ENCODE measurements around the gene AIG1.

AIG1 gene

DNA sequence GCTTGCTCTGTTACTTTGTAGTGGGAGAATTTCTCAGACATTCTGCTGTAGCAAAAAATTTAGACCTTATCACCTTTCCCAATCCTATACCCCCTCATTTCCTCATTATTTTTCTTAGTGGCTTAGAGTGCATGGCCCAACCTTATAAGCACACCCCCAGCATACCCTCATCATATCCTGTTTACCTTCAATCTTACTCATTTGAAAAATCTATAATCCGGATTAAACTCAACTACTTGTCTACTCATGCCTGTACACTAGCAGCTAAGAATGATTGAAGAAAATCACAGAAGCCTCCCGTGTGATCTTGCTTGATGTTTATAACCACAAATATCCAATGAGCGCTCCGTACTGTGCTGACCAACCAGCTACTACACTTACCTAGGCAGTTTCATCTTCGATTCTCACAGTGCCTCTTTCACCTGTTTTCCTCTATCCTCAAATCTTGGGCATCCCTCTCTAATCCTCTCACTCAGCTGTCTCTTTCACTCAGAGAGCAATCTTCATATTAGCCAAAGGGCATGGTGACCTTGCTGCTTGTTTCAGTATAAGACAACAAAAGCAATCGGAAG, 36.6 kb downstream of the AIG1 start:
- DNase-seq (ENCODE audit: low read depth), result no peak

DNA sequence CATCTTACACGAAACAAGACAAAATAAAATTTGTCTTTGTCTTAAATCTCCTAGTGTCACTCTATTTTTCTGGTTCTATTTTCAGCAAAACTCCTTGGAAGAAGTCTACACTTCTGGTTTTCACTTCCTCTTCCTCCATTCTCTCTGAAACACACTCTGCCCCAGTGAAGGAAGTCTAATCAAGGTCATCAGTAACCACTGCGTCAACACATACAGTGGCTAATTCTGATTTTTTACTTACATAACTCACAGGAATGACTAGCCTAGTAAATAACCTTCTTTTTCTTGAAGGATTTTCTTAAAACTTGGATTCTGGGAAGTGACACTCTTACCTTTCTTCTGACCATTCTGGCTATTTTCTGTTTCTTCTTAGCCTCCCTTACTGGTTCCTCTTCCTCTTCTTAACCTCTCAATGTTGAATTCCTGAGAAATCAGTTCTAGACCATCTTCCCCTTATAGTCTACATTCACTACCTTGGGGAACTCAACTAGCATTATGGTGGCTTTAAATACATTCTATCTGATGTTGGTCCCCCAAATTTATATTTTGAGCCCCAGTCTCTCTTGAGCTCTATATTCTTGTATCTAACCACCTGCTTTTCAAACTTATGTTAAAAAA, 37.5 kb downstream of the AIG1 start:
- DNase-seq (ENCODE audit: low read depth), result no peak

DNA sequence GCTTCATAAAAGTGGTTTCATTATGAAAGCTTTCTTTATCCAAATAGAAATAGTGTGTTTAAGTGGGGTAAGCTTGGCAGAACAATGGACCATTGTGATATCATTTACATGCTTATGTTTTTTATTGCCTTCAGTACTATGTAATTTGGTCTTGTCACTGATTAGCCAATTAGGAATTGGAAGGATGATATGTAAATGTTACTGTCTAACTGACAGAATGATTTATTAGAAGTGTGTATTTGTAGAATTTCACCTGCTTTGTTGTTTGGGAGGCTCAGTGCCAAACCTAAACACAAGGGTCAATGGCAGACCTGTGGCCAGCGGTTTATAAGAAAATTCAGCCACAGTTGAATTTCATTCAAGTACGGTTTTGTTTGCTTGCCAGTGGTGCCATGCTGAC, 39.0 kb downstream of the AIG1 start:
- no peak for DNase-seq (ENCODE audit: low read depth)

DNA sequence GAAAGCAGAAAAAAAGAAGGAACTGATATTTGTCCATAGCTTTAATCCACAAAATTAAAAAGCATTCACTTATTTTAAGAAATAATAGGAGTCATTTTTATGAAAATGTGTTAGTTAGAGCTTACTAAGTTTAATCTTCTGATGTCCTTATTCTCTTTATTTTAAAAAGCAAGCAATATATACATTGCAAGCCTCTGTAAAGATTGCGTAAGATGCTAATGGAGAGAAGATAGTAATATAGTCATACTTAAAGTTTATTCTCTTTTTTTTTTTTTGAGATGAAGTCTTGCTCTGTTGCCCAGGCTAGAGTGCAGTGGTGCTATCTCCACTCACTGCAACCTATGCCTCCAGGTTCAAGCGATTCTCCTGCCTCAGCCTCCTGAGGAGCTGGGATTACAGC, 39.7 kb downstream of the AIG1 start:
- DNase-seq (ENCODE audit: low read depth), result no peak

DNA sequence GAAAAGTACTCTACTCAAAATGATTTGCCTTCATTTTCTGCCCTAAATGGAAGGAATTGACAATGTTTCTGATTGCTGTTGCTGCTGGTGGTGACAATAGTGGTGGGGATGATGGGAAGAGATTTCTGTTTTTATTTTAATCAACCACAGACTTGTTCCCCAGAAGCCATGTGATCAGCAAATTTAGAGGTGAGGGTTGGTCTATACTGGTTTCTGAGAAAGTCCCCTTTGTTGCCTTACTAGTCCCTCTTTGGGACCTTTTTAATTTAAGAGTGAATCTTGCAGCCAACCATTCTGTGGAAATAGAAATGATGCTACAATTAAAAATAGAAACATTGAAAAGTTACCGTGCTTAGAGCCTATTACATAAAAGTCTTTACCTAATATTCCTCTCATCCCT, 43.2 kb downstream of the AIG1 start:
- no peak for DNase-seq (ENCODE audit: low read depth)

DNA sequence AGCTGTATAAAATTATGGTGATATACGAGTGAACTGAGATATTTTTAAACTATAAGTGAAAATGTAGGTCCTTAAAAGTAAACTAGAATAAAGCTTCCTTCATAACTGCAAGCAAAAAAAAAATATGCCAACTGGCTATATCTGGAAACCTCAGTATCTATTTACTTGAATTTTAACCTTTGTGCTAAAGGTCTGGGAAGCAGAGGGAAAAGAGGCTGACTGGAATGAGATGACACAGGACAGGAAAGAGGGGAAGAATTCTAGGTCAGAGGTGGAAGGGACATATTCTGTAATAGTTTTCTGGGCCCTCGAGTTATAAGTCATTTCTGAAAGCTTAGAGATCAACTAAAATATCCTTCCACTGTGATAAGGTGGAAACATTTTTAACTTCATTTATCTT, 46.8 kb downstream of the AIG1 start:
- no peak for DNase-seq (ENCODE audit: low read depth)

DNA sequence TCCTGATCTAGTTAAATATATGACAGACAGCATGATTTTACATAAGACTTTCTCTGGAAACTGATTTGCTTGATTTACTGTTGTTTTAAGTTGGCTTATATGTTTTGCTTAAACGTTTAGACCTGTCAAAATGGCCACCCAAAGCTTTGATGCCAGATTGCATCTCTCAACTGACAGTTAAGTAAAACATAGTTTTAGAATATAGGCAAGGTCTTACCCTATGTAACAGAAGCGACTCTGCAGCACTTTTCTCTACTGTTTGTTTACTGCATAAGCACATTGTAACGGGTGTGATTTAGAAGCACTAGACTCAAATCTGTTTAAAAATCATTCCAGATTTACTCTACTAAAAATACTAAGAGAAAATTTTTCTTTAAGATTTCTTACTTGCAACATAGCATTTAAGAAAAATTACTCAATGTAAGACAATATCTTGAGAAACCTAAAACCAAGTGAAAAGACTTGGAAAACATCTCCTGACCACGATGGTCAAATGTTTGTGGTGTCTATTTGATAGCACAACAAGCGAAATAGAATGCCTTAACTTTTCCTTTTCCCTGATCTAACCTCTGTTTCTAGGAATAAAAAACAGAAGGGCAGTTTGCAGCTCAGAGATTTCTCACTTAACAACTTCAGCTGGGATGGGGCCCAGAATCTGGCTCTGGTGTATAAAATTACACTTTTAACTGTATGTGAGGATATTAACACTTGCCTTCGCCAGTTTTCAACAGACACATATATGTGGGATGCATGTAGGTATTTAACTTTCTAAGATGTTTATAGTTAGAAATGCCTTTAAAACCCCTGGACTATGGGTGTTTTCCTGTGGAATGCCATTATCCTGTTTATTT, 47.4 kb downstream of the AIG1 start:
- no peak for DNase-seq (ENCODE audit: low read depth)

DNA sequence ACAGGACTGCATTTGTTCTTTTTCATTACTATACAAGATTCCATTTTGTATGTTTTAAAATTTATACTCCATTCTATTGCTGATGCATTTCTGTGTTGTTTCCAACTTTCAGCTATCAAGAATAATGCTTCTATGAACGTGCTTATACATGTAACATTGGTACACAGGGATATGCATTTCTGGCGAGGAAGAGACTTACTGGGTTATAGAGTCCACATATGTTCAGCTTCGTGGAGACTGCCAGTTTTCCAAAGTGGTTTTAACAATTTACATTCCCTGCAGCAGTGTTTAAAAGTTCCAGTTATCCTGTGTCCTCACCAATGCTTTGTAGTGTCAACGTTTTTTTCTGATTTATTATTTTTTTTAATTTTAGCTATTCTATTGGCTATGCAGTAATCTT, 48.5 kb downstream of the AIG1 start:
- no peak for DNase-seq (ENCODE audit: low read depth)

DNA sequence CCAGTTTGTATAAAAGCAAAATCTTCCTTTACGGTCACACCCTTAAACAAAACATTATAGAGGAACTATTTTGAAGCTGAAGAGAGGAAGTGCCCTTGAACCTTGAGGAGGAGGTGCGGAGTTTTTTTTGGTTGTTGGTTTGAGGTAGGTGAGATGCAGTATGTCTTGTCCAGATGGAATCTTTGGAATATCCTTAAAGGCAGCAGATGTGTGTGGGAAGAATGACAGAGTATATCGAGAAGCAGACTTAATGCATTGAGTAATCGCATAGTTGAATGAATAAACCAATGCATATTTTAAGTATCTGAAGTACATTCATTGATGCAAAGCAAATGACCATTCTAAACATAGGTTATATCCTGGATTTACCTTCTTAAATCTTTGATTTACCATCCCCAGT, 49.9 kb downstream of the AIG1 start:
- no peak for DNase-seq (ENCODE audit: low read depth)

DNA sequence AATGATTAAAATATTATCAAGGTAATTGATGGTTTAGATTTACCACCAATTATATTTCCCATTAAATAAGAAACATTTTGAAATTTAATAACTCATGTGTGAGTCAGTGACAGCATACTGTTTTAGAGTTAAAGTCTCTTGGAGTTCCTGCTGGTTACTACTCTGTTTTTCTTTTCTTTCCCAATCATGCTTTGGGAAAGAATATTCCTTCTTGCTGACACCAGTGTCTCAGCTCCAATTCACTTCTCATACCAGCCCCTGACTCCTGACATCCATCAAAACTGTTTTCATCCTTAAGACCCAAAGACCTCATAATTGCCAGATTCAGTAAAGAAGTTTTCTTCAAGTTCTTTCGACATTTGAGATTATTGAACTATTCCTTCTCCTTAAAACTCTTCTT, 50.3 kb downstream of the AIG1 start:
- DNase-seq (ENCODE audit: low read depth), result no peak

DNA sequence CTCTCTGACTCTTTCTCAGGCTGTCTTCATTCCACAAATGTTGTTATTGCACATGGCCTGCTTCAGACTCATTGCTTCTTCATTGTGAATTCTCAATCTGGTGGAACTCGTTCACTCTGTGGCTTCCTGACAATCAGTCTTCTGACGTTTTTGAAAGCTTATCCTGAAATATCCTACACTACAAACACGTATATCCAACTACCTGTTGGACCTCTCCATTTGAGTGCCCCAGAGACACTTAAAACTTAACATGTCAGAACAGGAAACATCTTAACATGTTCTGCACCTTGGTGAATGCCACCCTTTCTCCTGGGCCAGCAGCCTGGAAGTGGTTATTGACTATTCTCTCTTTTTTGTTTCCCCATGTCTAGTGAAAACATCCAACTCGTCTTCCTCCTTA, 50.8 kb downstream of the AIG1 start:
- DNase-seq (ENCODE audit: low read depth), result no peak

DNA sequence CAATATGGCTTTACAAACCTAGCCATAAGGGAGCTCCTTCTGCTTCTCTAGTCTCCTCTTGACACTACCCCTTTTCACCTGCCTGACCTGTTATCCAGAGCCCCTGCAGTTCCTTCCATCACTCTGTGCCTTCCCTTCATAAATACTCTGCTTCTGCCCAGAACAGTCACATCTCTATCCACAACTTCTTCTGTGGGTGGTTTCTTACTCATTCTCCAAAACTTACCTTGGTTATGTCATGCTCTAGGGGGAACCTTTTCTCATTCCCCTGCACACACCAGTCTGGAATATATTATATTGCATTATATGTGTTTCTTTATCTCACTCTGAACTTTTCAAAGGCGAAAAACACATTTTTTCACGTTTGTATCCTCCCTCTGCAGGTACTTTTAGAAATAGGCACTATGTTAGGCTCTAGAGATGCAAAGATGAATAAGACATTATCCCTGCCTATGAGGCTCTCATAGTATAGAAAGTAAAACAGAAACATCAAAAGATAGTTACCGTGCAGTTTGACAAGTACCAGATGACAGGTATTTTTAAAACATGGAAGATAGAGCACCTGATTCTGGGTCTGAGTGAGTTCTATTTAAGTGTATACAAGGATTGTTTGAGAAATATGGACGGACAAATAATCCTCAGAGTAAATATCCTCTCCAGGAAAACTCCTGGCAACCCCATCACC, 51.5 kb downstream of the AIG1 start:
- no peak for DNase-seq (ENCODE audit: low read depth)

DNA sequence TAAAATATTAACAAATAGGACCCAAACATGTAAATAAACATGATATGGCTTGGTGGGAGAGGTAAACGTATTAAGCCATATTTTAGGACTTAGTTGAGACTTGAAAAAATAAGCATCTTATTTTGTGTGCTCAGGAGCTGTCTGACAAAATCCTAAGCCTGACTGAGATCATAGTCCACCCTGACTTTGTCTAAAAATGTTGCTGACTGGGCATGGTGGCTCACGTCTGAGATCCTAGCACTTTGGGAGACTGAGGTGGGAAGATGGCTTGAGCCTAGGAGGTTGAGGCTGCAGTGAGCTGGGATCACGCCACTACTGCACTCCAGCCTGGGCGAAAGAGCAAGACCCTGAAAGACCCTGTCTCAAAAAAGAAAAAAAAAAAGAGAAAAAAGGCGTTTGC, 52.1 kb downstream of the AIG1 start:
- no peak for DNase-seq (ENCODE audit: low read depth)

DNA sequence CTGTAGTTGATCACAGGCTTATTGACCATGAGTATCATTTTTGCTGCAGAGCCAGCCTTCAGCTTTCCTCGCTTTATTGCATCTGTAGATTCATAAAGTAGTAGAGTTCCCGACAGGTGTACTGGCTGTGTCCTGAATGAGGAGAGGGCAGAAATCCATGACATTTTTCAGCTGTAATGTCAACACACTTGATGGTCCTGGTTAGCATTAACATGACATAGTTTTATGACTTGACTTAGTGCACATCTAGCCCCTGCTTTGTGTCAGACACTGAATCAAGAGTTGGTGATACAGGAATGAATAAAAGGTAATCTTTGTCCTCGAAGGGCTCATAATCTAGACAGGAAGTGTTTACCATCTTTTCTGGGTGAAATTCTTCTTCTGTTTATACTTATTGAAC, 55.0 kb downstream of the AIG1 start:
- DNase-seq (ENCODE audit: low read depth), result no peak

DNA sequence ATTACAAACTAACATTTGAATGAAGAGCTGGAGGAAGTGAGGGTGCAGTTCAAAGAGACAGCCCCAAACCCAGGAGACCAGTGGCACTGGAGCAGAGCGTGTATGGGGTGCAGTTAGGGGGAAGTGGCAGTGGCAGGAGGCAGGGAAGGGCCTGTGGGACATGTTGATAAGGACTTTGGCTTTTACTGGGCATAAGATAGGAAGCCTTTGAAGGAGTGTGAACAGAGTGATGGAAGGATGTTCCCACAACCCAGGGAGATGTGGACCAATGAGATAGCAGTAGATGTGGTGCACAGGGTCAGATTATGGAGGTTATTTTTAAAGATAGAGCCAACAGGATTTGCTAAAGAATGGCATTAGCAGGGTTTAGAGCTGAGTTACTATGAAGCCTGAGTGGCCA, 56.4 kb downstream of the AIG1 start:
- no peak for DNase-seq (ENCODE audit: low read depth)

DNA sequence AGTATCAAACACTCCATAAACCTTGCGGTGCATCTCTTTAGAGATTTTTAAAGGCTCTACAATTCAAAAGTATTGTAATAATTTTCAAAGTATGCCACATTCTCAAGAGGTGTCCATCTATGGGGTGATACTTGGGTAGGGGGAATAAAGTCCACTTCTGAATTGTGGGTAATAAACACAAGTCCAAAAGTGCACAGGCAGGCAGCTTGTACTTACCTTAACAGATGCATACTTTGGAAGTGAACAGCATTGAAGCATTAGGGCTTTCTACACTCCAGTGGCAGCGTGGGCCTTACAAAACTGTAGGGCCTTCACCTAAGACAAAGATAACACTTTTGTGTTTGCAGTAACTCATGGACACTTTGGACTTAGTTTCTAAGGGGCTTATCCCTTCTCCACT, 58.6 kb downstream of the AIG1 start:
- DNase-seq (ENCODE audit: low read depth), result no peak

DNA sequence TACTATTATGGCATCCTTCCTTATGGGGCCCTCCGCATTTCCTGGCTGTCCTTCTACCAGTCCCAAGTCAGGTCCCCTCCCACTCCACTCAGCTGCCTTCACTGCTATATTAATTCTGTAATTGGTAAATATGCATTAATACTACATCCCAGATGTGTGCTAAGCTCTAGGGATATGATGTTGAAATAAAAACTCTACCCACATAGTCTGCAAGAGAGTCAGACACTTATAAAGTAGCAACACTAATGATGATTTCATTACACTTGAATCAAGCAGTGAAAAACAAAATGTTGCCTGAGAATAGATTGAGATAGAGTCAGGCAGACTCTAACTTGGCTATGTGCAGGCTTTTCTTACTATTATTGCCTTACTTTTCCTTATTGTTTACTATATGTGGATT, 62.4 kb downstream of the AIG1 start:
- no peak for DNase-seq (ENCODE audit: low read depth)

DNA sequence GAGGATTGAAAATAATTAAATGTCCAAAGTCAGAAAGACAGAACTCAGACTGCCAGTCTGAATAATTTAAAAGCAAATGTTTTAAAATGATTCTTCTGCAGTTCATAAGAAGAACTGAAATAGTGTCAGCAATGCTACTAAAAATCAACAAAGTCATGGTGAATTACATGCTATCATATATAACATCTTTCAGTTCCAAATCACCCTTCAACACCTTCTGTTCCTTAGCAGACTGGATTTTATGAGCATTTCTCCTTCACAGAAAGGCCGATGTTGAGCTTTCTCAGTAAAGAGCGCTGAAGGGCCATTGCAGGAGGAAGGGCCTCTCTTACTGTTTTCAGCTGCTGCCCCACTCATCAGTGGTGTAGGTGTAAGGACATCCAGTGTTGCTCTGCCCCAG, 63.3 kb downstream of the AIG1 start:
- no peak for DNase-seq (ENCODE audit: low read depth)

DNA sequence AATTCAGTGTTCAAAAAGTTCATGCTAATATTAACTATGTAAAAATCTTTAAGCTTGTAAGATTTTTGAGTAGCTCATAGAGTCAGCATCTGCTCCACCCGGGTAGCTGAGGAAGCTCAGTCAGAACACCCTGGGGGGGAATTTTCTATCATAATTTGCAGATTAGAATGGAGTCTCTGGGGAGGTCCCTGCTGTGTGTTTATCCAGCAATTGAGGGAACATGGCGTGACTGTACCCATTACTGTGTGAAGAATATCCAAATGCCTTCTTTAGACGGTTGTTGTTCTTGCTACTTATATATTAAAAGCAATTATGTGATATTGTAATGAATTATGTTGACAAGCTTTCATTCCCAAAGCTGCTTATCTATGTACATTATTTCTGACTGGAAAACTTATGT, 64.8 kb downstream of the AIG1 start:
- DNase-seq (ENCODE audit: low read depth), result no peak

DNA sequence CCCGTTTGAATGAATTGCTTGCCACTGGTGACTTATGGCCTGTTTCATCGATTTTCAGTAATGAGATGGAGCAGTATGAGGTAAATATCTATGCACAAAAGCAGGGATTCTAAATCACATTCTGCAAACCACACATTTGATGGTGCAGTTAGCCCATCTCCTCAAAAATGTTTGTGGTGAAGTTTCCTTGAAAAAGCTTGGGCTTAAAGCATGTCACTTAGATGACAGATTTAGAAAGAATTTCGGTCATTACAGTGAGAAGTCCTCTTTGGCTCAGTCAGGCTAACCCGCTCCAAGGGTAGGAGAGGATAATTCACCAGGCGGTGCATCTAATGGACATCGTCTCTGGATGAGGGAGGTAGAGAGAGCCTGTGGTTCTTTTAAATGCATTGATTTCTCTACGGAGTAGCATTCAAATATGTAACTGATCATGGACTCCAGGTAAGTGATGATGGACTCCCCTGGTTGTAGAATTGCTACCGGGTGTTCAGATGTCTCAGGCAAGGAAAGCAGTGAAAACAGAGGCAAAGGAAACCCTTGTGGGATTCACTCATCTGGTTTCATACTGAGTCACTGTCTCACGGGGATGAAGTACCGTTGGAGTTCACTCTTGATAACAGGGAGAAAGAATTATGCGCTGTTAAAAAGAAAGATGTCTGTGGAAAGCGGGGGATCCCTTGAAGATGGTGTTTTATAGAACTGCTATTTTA, 65.3 kb downstream of the AIG1 start:
- no peak for DNase-seq (ENCODE audit: low read depth)

DNA sequence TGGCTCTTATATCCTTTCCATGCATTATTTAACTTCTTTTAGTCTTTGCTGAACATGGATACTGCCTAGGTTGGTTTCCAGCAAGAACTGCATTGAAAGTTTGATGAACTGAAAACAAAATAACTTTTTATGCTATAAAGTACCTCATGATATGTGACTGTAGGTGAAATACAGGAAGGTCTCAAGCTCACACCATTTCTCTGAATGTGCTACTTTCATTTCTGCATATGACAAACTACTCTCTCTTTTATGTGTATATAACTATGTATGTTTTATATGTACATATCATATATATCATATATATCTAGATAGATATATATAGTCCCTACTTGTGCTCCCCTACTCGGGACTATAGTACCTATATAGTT, 65.9 kb downstream of the AIG1 start:
- no peak for DNase-seq (ENCODE audit: low read depth)

DNA sequence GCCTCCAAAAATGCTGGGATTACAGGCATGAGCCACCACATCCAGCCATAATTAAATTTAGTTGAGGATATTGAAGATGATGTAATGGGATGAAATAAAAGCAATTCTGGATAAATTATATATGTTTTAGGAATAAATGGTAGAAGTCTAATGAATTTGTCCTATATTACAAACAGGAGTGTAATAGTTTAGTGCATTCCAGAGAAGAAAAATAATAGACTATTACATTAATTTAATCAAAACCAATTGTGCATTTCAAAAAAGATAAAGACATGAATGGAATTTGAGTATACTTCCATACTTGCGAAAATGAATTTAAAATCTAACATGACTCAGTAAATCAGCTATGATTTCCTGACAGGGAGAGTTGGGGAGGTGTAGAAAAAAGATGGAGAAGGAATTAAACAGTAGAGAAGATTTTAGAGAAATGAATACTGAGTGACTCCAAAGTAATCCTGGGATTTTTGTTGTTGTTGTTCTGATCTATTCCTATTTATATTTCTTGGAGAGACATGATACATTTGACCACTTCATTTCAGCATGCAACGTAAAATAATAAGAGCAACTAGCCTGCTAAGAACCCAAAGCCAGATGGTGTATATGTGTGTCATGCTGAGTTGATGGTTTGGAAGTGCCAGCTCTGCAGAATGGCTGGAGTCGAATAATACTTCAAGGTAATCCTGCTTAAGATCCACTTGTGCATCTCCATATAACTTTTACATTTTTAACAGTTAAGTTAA, 67.4 kb downstream of the AIG1 start:
- DNase-seq (ENCODE audit: low read depth), result no peak

Measured in stimulated activated CD8-positive, alpha-beta memory T cell treated with anti-CD3 and anti-CD28 coated beads, Interleukin-12 subunit alpha, Interleukin-12 subunit beta, amount 100 ng/mL, for 1 hour (primary cell).